GM12892 (cell line): ENCODE results near the gene PDE8B.

Experiments
- POLR2A ChIP-seq: IDR thresholded peaks from 2 replicates; pipeline ENCODE4 v1.6.1; 2011; ENCODE audit warnings: low read depth, low read length, control low read depth
- POLR2AphosphoS5 ChIP-seq: IDR thresholded peaks from 2 replicates; pipeline ENCODE4 v1.6.1; 2011; ENCODE audit warnings: low read depth, low read length, control low read depth

DNA sequence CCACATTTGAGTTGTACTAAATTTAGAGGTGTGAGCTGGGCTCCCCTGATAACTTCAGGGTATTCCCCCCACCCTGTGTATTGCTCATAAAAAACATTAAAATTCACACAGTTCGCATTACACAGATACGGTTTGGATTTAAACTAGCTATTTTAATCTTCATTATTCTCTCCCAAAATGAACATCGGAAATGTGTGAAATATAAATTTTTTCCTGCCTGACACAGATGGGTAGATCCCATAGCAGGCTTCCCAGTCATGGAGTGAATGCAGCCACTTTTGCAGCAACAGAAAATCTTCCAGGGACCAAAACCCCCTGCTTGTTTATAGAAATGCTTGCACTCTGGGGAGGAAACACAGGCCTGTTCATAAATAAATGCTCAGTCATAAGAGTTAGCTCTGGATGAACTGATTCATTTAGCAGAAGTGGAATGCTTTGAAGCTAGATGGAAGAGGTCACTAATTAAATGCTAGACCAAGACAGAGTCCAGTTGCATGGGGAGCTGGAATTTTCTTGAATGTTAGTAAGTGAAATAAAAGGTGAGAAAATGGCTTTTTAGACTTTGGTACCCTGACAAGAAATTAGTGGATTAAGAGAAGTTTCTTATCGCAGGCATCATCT, 115.6 kb downstream of the PDE8B start:
- no peak for TF ChIP-seq POLR2A
- TF ChIP-seq POLR2AphosphoS5, result no peak
